NCI-H524 (cell line): ENCODE data around the gene ASB16.

Experiments
- DNase-seq, 2 experiments: peaks; one replicate each; lab custom pipeline; 2025; lab: John Stamatoyannopoulos, UW

Gene ASB16

GRCh38 chr17:44222112-44222869 lies 51.8 kb downstream of the ASB16 start:
- peak; percentile 65 to 89 for DNase-seq

- DNase-seq = no peak
These were observed 53.1 kb downstream of the ASB16 start for GRCh38 chr17:44223541-44224071.
